Mesendoderm (in vitro differentiated cells): ENCODE data around the gene APBB1IP.
A peak's percentile ranks its signal among the peaks of the same experiment; 100 is the strongest.

Experiments
- DNase-seq: peaks from one replicate; pipeline ENCODE4 v3.0.0; 2013
- H2AK5ac ChIP-seq: 2 replicates; pipeline ENCODE4 v1.6.1; 2013; ENCODE audit warnings: low read length, inconsistent platforms
- H2BK120ac ChIP-seq: 2 replicates; pipeline ENCODE4 v1.6.1; 2013; ENCODE audit warnings: low read depth, mild to moderate bottlenecking, low read length, moderate library complexity, mixed read lengths
- H2BK15ac ChIP-seq: replicated peaks from 2 replicates; pipeline ENCODE4 v1.6.1; 2013; ENCODE audit warnings: low read depth, mild to moderate bottlenecking, moderate library complexity
- H2BK5ac ChIP-seq: 2 replicates; pipeline ENCODE4 v1.6.1; 2013; ENCODE audit warnings: low read length, inconsistent platforms
- H3K18ac ChIP-seq: 2 replicates; pipeline ENCODE4 v1.6.1; 2013; ENCODE audit warnings: mild to moderate bottlenecking, low read length, mixed read lengths
- H3K23ac ChIP-seq: one replicate; pipeline ENCODE4 v1.6.1; 2013; ENCODE audit warnings: low read length
- H3K27ac ChIP-seq: 2 replicates; pipeline ENCODE4 v1.5.1; 2013; ENCODE audit warnings: low read depth, mild to moderate bottlenecking, inconsistent platforms, low read length, moderate library complexity
- H3K27me3 ChIP-seq: 2 replicates; pipeline ENCODE4 v1.6.1; 2013; ENCODE audit warnings: low read length, control low read depth, mild to moderate bottlenecking, inconsistent platforms; ENCODE audit not compliant: insufficient read depth, poor library complexity
- H3K36me3 ChIP-seq: 2 replicates; pipeline ENCODE4 v1.6.1; 2013; ENCODE audit warnings: low read length, inconsistent platforms; ENCODE audit not compliant: control insufficient read depth, insufficient read depth
- H3K4ac ChIP-seq: one replicate; pipeline ENCODE4 v1.6.1; 2013; ENCODE audit warnings: low read depth, mild to moderate bottlenecking, low read length, moderate library complexity
- H3K4me1 ChIP-seq: 2 replicates; pipeline ENCODE4 v1.6.1; 2013; ENCODE audit warnings: low read depth, low read length, inconsistent platforms; ENCODE audit not compliant: control insufficient read depth
- H3K4me2 ChIP-seq: 2 replicates; pipeline ENCODE4 v1.6.1; 2013; ENCODE audit warnings: low read length
- H3K4me3 ChIP-seq: 2 replicates; pipeline ENCODE4 v1.5.1; 2013; ENCODE audit warnings: mild to moderate bottlenecking, low read length
- H3K56ac ChIP-seq: one replicate; pipeline ENCODE4 v1.6.1; 2013; ENCODE audit warnings: low read length
- H3K79me1 ChIP-seq: 2 replicates; pipeline ENCODE4 v1.6.1; 2013; ENCODE audit warnings: low read length, inconsistent platforms
- H3K79me2 ChIP-seq: 2 replicates; pipeline ENCODE4 v1.6.1; 2013; ENCODE audit warnings: mild to moderate bottlenecking, low read length; ENCODE audit not compliant: control insufficient read depth, insufficient read depth
- H3K9ac ChIP-seq: 2 replicates; pipeline ENCODE4 v1.6.1; 2013; ENCODE audit warnings: low read length, inconsistent platforms
- H4K5ac ChIP-seq: one replicate; pipeline ENCODE4 v1.6.1; 2013; ENCODE audit warnings: low read length
- H4K8ac ChIP-seq: one replicate; pipeline ENCODE4 v1.6.1; 2013; ENCODE audit warnings: low read depth, mild to moderate bottlenecking, control low read depth, low read length, moderate library complexity
- WGBS: extraction: QIAGEN DNeasy Blood & Tissue Kit; methylation state at CpG from one replicate; pipeline ENCODE4 v1.1.7; 2013; ENCODE audit warnings: low lambda C conversion rate, missing lambda C conversion rate; ENCODE audit not compliant: insufficient coverage; ENCODE audit errors: extremely low coverage; 5-methylcytosine and 5-hydroxymethylcytosine counted together

APBB1IP gene

GRCh38 chr10:26438534-26439341, 597 bp downstream of the APBB1IP start:
- peak; percentile 18 for DNase-seq
- Histone ChIP-seq H3K27me3 (peaks cover 6% of the 10 kb centered on the region), H3K36me3 (no peaks in the 10 kb centered on the region), H2BK15ac (no peak overlapping the region), H3K79me1 (no peaks in the 10 kb centered on the region), H3K18ac (peak overlapping the region; percentile 71), H4K5ac (no peak overlapping the region), H3K56ac (peak overlapping the region; percentile 75), H2AK5ac (no peak overlapping the region), H3K4ac (no peak overlapping the region), H3K4me2 (peak overlapping the region; percentile 83), H3K4me1 (no peaks in the 10 kb centered on the region), H3K9ac (peak overlapping the region; percentile 53), H4K8ac (no peak overlapping the region), H3K4me3 (peak overlapping the region; percentile 35), H2BK120ac (no peak overlapping the region), H3K27ac (no peak overlapping the region), H3K79me2 (no peaks in the 10 kb centered on the region), H2BK5ac (no peak overlapping the region), H3K23ac (no peak overlapping the region)
- no CpG with 5 or more reads among the region's 59 CpGs for WGBS

GRCh38 chr10:26439406-26440087, 1.4 kb downstream of the APBB1IP start:
- no peak overlapping the region for H3K4me3 ChIP-seq
- no peak overlapping the region for H3K27ac ChIP-seq
- no peak overlapping the region for H3K23ac ChIP-seq
- H2AK5ac ChIP-seq = no peak overlapping the region
- no peak overlapping the region for H3K9ac ChIP-seq
- H3K27me3 ChIP-seq = peaks cover 6% of the 10 kb centered on the region
- no peaks in the 10 kb centered on the region for H3K79me2 ChIP-seq
- H4K8ac ChIP-seq = no peak overlapping the region
- no peak overlapping the region for H2BK120ac ChIP-seq
- H3K79me1 ChIP-seq = no peaks in the 10 kb centered on the region
- H3K18ac ChIP-seq = no peak overlapping the region
- no peaks in the 10 kb centered on the region for H3K4me1 ChIP-seq
- no peak overlapping the region for H3K4me2 ChIP-seq
- H4K5ac ChIP-seq = no peak overlapping the region
- no peaks in the 10 kb centered on the region for H3K36me3 ChIP-seq
- H2BK15ac ChIP-seq = no peak overlapping the region
- DNase-seq = no peak
- no peak overlapping the region for H2BK5ac ChIP-seq
- H3K4ac ChIP-seq = no peak overlapping the region
- H3K56ac ChIP-seq = no peak overlapping the region
- 100% methylated on average over 1 of the region's 14 CpGs for WGBS

GRCh38 chr10:26440088-26440470, 1.9 kb downstream of the APBB1IP start:
- no peak for DNase-seq
- no peaks in the 10 kb centered on the region for H3K4me1 ChIP-seq
- no peak overlapping the region for H3K4me2 ChIP-seq
- no peaks in the 10 kb centered on the region for H3K79me2 ChIP-seq
- H3K18ac ChIP-seq = no peak overlapping the region
- no peak overlapping the region for H3K4me3 ChIP-seq
- no peak overlapping the region for H4K5ac ChIP-seq
- H3K23ac ChIP-seq = no peak overlapping the region
- H2BK5ac ChIP-seq = no peak overlapping the region
- WGBS = no CpG with 5 or more reads among the region's 1 CpG
- no peak overlapping the region for H2BK120ac ChIP-seq
- H3K27me3 ChIP-seq = peaks cover 6% of the 10 kb centered on the region
- no peak overlapping the region for H3K27ac ChIP-seq
- no peak overlapping the region for H3K56ac ChIP-seq
- no peak overlapping the region for H2AK5ac ChIP-seq
- no peaks in the 10 kb centered on the region for H3K36me3 ChIP-seq
- no peak overlapping the region for H3K4ac ChIP-seq
- H2BK15ac ChIP-seq = no peak overlapping the region
- H3K9ac ChIP-seq = no peak overlapping the region
- no peaks in the 10 kb centered on the region for H3K79me1 ChIP-seq
- H4K8ac ChIP-seq = no peak overlapping the region

- Histone ChIP-seq H2BK120ac (no peak overlapping the region), H3K23ac (no peak overlapping the region), H4K5ac (no peak overlapping the region), H3K9ac (no peak overlapping the region), H3K36me3 (no peaks in the 10 kb centered on the region), H2BK5ac (no peak overlapping the region), H2AK5ac (no peak overlapping the region), H3K79me1 (no peaks in the 10 kb centered on the region), H3K56ac (no peak overlapping the region), H3K4me1 (no peaks in the 10 kb centered on the region), H3K4me3 (no peak overlapping the region), H2BK15ac (no peak overlapping the region), H3K27ac (no peak overlapping the region), H3K4ac (no peak overlapping the region), H3K18ac (no peak overlapping the region), H3K79me2 (no peaks in the 10 kb centered on the region), H4K8ac (no peak overlapping the region), H3K27me3 (peaks cover 6% of the 10 kb centered on the region), H3K4me2 (no peak overlapping the region)
- WGBS = no CpG with 5 or more reads among the region's 7 CpGs
- DNase-seq = no peak
Measured at GRCh38 chr10:26441491-26442214, 3.5 kb downstream of the APBB1IP start.

GRCh38 chr10:26445411-26446031, 7.4 kb downstream of the APBB1IP start:
- H4K5ac ChIP-seq = no peak overlapping the region
- no peak overlapping the region for H3K23ac ChIP-seq
- no peak overlapping the region for H3K56ac ChIP-seq
- H3K9ac ChIP-seq = no peak overlapping the region
- no peaks in the 10 kb centered on the region for H3K79me1 ChIP-seq
- no peak overlapping the region for H4K8ac ChIP-seq
- H3K4ac ChIP-seq = no peak overlapping the region
- H3K27me3 ChIP-seq = no peaks in the 10 kb centered on the region
- no peak overlapping the region for H3K4me2 ChIP-seq
- H2AK5ac ChIP-seq = no peak overlapping the region
- no CpG with 5 or more reads among the region's 8 CpGs for WGBS
- no peak overlapping the region for H2BK5ac ChIP-seq
- H3K4me1 ChIP-seq = no peaks in the 10 kb centered on the region
- H3K4me3 ChIP-seq = no peak overlapping the region
- no peaks in the 10 kb centered on the region for H3K79me2 ChIP-seq
- no peak overlapping the region for H2BK15ac ChIP-seq
- H3K18ac ChIP-seq = no peak overlapping the region
- no peak overlapping the region for H3K27ac ChIP-seq
- H2BK120ac ChIP-seq = no peak overlapping the region
- no peak for DNase-seq
- no peaks in the 10 kb centered on the region for H3K36me3 ChIP-seq
